ENCODE results near the gene HORMAD2. TPM values are rescaled to one million over a fixed set of nuclear protein-coding genes. Genes with fewer than 3 reads are reported as not detected.
"Not testable (repeated sequence)": the region's sequence is repeated elsewhere in the genome, so short reads cannot be mapped to it uniquely, and the experiment has no call there.

The HORMAD2 gene
- total RNA-seq, 2 donors from 2014 or later: 6.9 TPM; not detected in 1

- intact Hi-C loops (cut with DNase I): no loop called here
- Histone ChIP-seq H3K4me1 (replicated peaks) (no peaks in the 10 kb centered on the region), H3K4me3 (no peak overlapping the region), H3K27me3 (replicated peaks; ENCODE audit: insufficient read depth) (no peaks in the 10 kb centered on the region), H3K9me3 (no peaks in the 10 kb centered on the region), H3K27ac (no peak overlapping the region), H3K36me3 (no peaks in the 10 kb centered on the region)
- DNase-seq (ENCODE audit: low spot score): no peak
- TF ChIP-seq POLR2A (IDR thresholded peaks at IDR 0.05) (no peak), POLR2AphosphoS5 (IDR thresholded peaks at IDR 0.05) (no peak), CTCF (IDR thresholded peaks at IDR 0.05) (no peak)
These were observed 25.5 kb upstream of the HORMAD2 start for GRCh38 chr22:30054764-30055069.

GRCh38 chr22:30056015-30056414 is 24.2 kb upstream of the HORMAD2 start:
- Histone ChIP-seq H3K36me3 (no peaks in the 10 kb centered on the region), H3K27ac (no peak overlapping the region), H3K4me3 (no peak overlapping the region), H3K27me3 (replicated peaks; ENCODE audit: insufficient read depth) (no peaks in the 10 kb centered on the region), H3K4me1 (replicated peaks) (no peaks in the 10 kb centered on the region), H3K9me3 (no peaks in the 10 kb centered on the region)
- intact Hi-C loops (cut with DNase I): no loop called here
- no peak for DNase-seq (ENCODE audit: low spot score)
- WGBS: 100% methylated on average over 1 of the region's 1 CpG
- no peak for TF ChIP-seq POLR2AphosphoS5 (IDR thresholded peaks at IDR 0.05)
- TF ChIP-seq CTCF (IDR thresholded peaks at IDR 0.05): no peak
- TF ChIP-seq POLR2A (IDR thresholded peaks at IDR 0.05): no peak

- WGBS: 100% methylated on average over 1 of the region's 1 CpG
- H3K27ac ChIP-seq: no peak overlapping the region
- TF ChIP-seq POLR2AphosphoS5 (IDR thresholded peaks at IDR 0.05) (no peak), POLR2A (IDR thresholded peaks at IDR 0.05) (no peak)
- no peaks in the 10 kb centered on the region for H3K9me3 ChIP-seq
- H3K4me3 ChIP-seq: no peak overlapping the region
- H3K4me1 ChIP-seq (replicated peaks): no peaks in the 10 kb centered on the region
- H3K36me3 ChIP-seq: no peaks in the 10 kb centered on the region
- no peaks in the 10 kb centered on the region for H3K27me3 ChIP-seq (replicated peaks; ENCODE audit: insufficient read depth)
- intact Hi-C loops (cut with DNase I): no loop called here
- DNase-seq (ENCODE audit: low spot score): no peak
These were observed 22.9 kb upstream of the HORMAD2 start for GRCh38 chr22:30057375-30057774.

- H3K27me3 ChIP-seq (replicated peaks; ENCODE audit: insufficient read depth); H3K4me1 ChIP-seq (replicated peaks); DNase-seq (ENCODE audit: low spot score); H3K27ac ChIP-seq; H3K4me3 ChIP-seq; intact Hi-C loops (cut with DNase I); H3K36me3 ChIP-seq; H3K9me3 ChIP-seq: not testable (repeated sequence)
- WGBS: 92% methylated on average over 16 of the region's 22 CpGs
These were observed 20.8 kb upstream of the HORMAD2 start for GRCh38 chr22:30059346-30060020.

GRCh38 chr22:30061094-30061493 is 19.2 kb upstream of the HORMAD2 start:
- DNase-seq (ENCODE audit: low spot score); H3K4me3 ChIP-seq; H3K36me3 ChIP-seq; H3K4me1 ChIP-seq (replicated peaks); H3K9me3 ChIP-seq; H3K27me3 ChIP-seq (replicated peaks; ENCODE audit: insufficient read depth); H3K27ac ChIP-seq; intact Hi-C loops (cut with DNase I): not testable (repeated sequence)
- 86% methylated on average over 6 of the region's 6 CpGs for WGBS

- DNase-seq (ENCODE audit: low spot score): no peak
- 57% methylated on average over 3 of the region's 3 CpGs for WGBS
- H3K9me3 ChIP-seq: no peaks in the 10 kb centered on the region
- intact Hi-C loops (cut with DNase I): no loop called here
- no peak for TF ChIP-seq POLR2AphosphoS5 (IDR thresholded peaks at IDR 0.05)
- no peaks in the 10 kb centered on the region for H3K36me3 ChIP-seq
- H3K27me3 ChIP-seq (replicated peaks; ENCODE audit: insufficient read depth): no peaks in the 10 kb centered on the region
- H3K4me3 ChIP-seq: no peak overlapping the region
- H3K4me1 ChIP-seq (replicated peaks): no peaks in the 10 kb centered on the region
- no peak overlapping the region for H3K27ac ChIP-seq
These were observed 18.0 kb upstream of the HORMAD2 start for GRCh38 chr22:30062259-30062658.

GRCh38 chr22:30062950-30063349 is 17.3 kb upstream of the HORMAD2 start:
- no peak overlapping the region for H3K4me3 ChIP-seq
- no peaks in the 10 kb centered on the region for H3K4me1 ChIP-seq (replicated peaks)
- TF ChIP-seq CTCF (IDR thresholded peaks at IDR 0.05): no peak
- DNase-seq (ENCODE audit: low spot score): no peak
- intact Hi-C loops (cut with DNase I): no loop called here
- H3K27ac ChIP-seq: no peak overlapping the region
- H3K27me3 ChIP-seq (replicated peaks; ENCODE audit: insufficient read depth): no peaks in the 10 kb centered on the region
- no peaks in the 10 kb centered on the region for H3K9me3 ChIP-seq
- WGBS: 96% methylated on average over 1 of the region's 1 CpG
- H3K36me3 ChIP-seq: no peaks in the 10 kb centered on the region

All from prostate gland (tissue), 2 donors.